ENCODE data around the gene RGS3. TPM values are rescaled to one million over a fixed set of nuclear protein-coding genes. Genes with fewer than 3 reads are reported as not detected.

The RGS3 gene
- total and polyA plus RNA-seq, 10 of the 15 experiments (the other 5 are each of a cell fraction or from before 2014, with no cell fraction given): 2.9 to 138 (median 28.8) TPM

DNA sequence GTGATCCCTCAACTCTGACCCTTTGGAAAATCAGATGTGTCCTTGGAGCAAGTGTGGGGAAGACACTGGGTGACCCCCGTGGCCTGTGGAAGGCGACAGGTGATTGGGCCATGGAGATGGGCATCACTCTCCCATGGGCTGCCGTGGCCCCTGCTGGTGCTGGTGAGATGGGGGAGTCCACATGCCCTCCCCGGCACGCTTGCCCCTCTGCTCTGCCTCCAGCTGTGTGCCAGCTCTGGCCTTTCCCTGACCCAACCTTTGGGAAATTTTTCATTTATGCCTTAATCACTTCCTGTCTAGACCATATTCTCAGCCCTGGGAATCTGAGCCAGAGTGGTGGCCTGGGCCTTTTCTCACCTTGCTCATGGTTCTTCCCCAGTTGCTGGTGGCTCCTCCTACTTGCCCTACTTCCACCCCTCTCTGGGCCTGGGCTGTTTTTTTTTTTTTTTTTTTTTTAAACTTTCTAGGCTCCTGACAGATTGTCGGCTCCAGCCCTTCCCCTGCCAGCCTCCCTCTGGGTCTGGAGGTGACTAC, 56.6 kb downstream of the RGS3 start (continued):
- TF ChIP-seq SIN3A (IDR thresholded peaks at IDR 0.05; ENCODE audit: low read depth, low read length) (no peak), MYC (IDR thresholded peaks at IDR 0.05; ENCODE audit: insufficient read depth, insufficient read length, insufficient replicate concordance, low read length, severe bottlenecking) (no peak), EED (IDR thresholded peaks at IDR 0.05; ENCODE audit: low read depth) (peak; percentile 52; the same call in 1 of the 2 replicates), SP1 (IDR thresholded peaks at IDR 0.05; ENCODE audit: low read depth, low read length) (peak; percentile 9), CREM (IDR thresholded peaks at IDR 0.05; ENCODE audit: low read depth) (peak; percentile 9; the same call in 1 of the 2 replicates), POLR2AphosphoS2 (IDR thresholded peaks at IDR 0.05; ENCODE audit: low read depth, low read length) (peak; percentile 69; the same call in 1 of the 2 replicates), PAX8 (IDR thresholded peaks at IDR 0.05) (no peak), RFX5 (IDR thresholded peaks at IDR 0.05; ENCODE audit: low read depth, low read length) (no peak), CEBPB (IDR thresholded peaks at IDR 0.05; ENCODE audit: borderline replicate concordance in 1 of 2, low read depth in 2 of 2, low read length in 2 of 2) (no peak), CBFB (IDR thresholded peaks at IDR 0.05; ENCODE audit: low read depth) (no peak), SMAD1 (IDR thresholded peaks at IDR 0.05; ENCODE audit: low read depth, partially characterized antibody) (peak; percentile 25), SPI1 (IDR thresholded peaks at IDR 0.05; ENCODE audit: borderline replicate concordance, insufficient read depth, low read depth, low read length) (0 out of 2 replicates have a peak, but pooled peaks have one; percentile 8), ZNF207 (IDR thresholded peaks at IDR 0.05; ENCODE audit: borderline replicate concordance) (no peak), ETV6 (conservative IDR thresholded peaks at IDR 0.05 in 1 of 2, IDR thresholded peaks at IDR 0.05 in 1 of 2; ENCODE audit: borderline replicate concordance in 1 of 2, low read depth in 1 of 2) (no peak), SIX5 (IDR thresholded peaks at IDR 0.05; ENCODE audit: low read depth, low read length, severe bottlenecking) (no peak), IKZF2 (IDR thresholded peaks at IDR 0.05) (peak; percentile 78 to 84; a peak in 3 of 4 replicates), TARDBP (IDR thresholded peaks at IDR 0.05; ENCODE audit: borderline replicate concordance) (no peak)
- TF ChIP-seq, protein P1, sequence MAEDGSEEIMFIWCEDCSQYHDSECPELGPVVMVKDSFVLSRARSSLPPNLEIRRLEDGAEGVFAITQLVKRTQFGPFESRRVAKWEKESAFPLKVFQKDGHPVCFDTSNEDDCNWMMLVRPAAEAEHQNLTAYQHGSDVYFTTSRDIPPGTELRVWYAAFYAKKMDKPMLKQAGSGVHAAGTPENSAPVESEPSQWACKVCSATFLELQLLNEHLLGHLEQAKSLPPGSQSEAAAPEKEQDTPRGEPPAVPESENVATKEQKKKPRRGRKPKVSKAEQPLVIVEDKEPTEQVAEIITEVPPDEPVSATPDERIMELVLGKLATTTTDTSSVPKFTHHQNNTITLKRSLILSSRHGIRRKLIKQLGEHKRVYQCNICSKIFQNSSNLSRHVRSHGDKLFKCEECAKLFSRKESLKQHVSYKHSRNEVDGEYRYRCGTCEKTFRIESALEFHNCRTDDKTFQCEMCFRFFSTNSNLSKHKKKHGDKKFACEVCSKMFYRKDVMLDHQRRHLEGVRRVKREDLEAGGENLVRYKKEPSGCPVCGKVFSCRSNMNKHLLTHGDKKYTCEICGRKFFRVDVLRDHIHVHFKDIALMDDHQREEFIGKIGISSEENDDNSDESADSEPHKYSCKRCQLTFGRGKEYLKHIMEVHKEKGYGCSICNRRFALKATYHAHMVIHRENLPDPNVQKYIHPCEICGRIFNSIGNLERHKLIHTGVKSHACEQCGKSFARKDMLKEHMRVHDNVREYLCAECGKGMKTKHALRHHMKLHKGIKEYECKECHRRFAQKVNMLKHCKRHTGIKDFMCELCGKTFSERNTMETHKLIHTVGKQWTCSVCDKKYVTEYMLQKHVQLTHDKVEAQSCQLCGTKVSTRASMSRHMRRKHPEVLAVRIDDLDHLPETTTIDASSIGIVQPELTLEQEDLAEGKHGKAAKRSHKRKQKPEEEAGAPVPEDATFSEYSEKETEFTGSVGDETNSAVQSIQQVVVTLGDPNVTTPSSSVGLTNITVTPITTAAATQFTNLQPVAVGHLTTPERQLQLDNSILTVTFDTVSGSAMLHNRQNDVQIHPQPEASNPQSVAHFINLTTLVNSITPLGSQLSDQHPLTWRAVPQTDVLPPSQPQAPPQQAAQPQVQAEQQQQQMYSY (CRISPR knock-in tag; IDR thresholded peaks at IDR 0.05): no peak
- TF ChIP-seq, protein P2, sequence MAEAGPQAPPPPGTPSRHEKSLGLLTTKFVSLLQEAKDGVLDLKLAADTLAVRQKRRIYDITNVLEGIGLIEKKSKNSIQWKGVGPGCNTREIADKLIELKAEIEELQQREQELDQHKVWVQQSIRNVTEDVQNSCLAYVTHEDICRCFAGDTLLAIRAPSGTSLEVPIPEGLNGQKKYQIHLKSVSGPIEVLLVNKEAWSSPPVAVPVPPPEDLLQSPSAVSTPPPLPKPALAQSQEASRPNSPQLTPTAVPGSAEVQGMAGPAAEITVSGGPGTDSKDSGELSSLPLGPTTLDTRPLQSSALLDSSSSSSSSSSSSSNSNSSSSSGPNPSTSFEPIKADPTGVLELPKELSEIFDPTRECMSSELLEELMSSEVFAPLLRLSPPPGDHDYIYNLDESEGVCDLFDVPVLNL (IDR thresholded peaks at IDR 0.05; ENCODE audit: low read depth, low read length): no peak
- TF ChIP-seq, protein P3, sequence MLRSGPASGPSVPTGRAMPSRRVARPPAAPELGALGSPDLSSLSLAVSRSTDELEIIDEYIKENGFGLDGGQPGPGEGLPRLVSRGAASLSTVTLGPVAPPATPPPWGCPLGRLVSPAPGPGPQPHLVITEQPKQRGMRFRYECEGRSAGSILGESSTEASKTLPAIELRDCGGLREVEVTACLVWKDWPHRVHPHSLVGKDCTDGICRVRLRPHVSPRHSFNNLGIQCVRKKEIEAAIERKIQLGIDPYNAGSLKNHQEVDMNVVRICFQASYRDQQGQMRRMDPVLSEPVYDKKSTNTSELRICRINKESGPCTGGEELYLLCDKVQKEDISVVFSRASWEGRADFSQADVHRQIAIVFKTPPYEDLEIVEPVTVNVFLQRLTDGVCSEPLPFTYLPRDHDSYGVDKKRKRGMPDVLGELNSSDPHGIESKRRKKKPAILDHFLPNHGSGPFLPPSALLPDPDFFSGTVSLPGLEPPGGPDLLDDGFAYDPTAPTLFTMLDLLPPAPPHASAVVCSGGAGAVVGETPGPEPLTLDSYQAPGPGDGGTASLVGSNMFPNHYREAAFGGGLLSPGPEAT (IDR thresholded peaks at IDR 0.05; ENCODE audit: low read depth): peak; percentile 83
- TF ChIP-seq, protein P4, sequence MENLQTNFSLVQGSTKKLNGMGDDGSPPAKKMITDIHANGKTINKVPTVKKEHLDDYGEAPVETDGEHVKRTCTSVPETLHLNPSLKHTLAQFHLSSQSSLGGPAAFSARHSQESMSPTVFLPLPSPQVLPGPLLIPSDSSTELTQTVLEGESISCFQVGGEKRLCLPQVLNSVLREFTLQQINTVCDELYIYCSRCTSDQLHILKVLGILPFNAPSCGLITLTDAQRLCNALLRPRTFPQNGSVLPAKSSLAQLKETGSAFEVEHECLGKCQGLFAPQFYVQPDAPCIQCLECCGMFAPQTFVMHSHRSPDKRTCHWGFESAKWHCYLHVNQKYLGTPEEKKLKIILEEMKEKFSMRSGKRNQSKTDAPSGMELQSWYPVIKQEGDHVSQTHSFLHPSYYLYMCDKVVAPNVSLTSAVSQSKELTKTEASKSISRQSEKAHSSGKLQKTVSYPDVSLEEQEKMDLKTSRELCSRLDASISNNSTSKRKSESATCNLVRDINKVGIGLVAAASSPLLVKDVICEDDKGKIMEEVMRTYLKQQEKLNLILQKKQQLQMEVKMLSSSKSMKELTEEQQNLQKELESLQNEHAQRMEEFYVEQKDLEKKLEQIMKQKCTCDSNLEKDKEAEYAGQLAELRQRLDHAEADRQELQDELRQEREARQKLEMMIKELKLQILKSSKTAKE (IDR thresholded peaks at IDR 0.05; ENCODE audit: low read depth, poor library complexity, severe bottlenecking): peak; percentile 97

All from GM12878 (cell line).